ENCODE measurements around the gene SLC25A22. TPM values are rescaled to one million over a fixed set of nuclear protein-coding genes. Genes with fewer than 3 reads are reported as not detected.
A peak's percentile ranks its signal among the peaks of the same experiment; 100 is the strongest.

Gene SLC25A22
- total RNA-seq, 2 donors from 2014 or later, result 55.8 to 69.5 TPM

DNA sequence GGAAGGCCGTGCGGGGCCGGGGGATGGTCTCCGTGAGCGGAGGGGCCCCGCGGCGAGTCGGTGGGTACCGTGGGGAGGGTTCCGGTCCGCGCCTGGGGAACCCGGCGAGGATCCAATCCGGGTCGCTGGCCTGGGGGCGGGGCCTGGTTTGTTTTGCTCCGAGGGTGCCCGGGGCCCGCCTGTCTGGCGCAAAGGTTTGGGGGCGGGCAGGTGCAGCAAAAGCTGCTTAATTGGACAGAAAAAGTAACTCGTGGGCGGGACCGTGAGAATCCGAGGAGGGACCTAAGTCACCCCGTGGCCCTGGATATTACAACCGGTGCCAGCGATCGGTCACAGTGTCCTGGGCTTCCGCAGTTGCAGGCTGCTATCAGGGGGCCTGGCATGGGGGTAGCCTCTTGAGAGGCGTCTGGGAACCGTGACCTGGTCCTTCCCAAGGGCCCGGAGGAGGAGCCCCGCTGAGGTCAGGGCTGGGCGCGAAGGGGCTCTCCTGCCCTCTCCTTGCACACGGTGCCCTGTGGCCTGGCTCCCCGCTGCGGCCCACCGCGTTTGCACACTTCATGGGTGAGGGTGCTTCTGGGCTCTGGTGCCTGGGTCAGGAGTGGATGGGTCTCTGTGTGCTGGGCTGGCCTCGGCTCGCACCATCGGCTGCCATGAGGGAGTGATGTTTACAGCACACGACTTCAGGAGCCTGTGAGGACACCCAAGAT is 22.0 kb upstream of the SLC25A22 start:
- DNase-seq, result peak; percentile 95 to 98 (median 98)
- 2 to 6% methylated on average over 6 to 47 of the region's 47 CpGs for WGBS, 2 donors
- Histone ChIP-seq H3K27me3 (no peaks in the 10 kb centered on the region), H3K4me3 (peak overlapping the region; percentile 39 to 91), H3K27ac (peak overlapping the region; percentile 92 to 100 (median 98)), H3K4me1 (peaks cover 60% of the 10 kb centered on the region), H3K9me3 (no peaks in the 10 kb centered on the region), H3K36me3 (replicated peaks in 1 of 2; ENCODE audit: insufficient read depth in 1 of 2, low read depth in 2 of 2) (peaks cover 0 to 2% of the 10 kb centered on the region in 2 donors)
- intact Hi-C loops (cut with DNase I), result no loop called here
- ATAC-seq, result peak; percentile 65
- TF ChIP-seq, protein P1, sequence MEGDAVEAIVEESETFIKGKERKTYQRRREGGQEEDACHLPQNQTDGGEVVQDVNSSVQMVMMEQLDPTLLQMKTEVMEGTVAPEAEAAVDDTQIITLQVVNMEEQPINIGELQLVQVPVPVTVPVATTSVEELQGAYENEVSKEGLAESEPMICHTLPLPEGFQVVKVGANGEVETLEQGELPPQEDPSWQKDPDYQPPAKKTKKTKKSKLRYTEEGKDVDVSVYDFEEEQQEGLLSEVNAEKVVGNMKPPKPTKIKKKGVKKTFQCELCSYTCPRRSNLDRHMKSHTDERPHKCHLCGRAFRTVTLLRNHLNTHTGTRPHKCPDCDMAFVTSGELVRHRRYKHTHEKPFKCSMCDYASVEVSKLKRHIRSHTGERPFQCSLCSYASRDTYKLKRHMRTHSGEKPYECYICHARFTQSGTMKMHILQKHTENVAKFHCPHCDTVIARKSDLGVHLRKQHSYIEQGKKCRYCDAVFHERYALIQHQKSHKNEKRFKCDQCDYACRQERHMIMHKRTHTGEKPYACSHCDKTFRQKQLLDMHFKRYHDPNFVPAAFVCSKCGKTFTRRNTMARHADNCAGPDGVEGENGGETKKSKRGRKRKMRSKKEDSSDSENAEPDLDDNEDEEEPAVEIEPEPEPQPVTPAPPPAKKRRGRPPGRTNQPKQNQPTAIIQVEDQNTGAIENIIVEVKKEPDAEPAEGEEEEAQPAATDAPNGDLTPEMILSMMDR (IDR thresholded peaks at IDR 0.05), result no peak
- TF ChIP-seq POLR2A (IDR thresholded peaks at IDR 0.05), result peak; percentile 84 to 90 (median 87)

DNA sequence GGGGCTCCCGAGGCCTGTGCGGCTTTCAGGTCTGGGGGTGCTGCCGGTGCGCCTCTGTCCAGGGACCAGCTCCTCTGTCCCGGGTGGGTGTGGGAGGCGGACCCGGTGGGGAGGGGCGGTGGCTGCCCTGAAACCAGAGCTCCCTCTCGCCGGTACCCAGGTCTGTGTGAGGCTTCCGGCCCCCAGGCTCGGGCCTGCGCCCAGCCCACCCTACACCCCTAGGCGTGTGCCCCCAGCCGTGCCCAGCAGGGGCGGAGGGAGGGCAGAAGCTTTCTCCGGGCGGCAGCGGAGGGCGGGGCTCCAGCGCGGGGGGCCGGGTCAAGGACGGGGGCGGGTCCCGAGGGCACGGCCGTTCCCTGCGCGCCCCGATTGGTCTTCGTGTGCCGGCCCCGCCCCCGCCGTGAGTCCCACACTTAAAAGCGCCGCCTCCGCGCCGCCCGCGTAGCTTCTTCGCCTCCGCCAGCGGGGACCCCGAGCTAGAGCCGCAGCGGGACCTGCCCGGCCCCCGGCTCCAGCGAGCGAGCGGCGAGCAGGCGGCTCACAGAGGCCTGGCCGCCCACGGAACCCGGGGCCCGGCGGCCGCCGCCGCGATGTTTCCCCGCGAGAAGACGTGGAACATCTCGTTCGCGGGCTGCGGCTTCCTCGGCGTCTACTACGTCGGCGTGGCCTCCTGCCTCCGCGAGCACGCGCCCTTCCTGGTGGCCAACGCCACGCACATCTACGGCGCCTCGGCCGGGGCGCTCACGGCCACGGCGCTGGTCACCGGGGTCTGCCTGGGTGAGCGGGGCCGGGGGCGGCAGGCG is 21.2 kb upstream of the SLC25A22 start:
- DNase-seq, result peak; percentile 94 to 96 (median 95)
- peak; percentile 72 for ATAC-seq
- 2% methylated on average over 41 of the region's 96 CpGs; no CpG with 5 or more reads in 1 of the 2 donors for WGBS, 2 donors
- Histone ChIP-seq H3K36me3 (replicated peaks in 1 of 2; ENCODE audit: insufficient read depth in 1 of 2, low read depth in 2 of 2) (peaks cover 0 to 2% of the 10 kb centered on the region in 2 donors), H3K27ac (peak overlapping the region; percentile 92 to 100 (median 98)), H3K27me3 (no peaks in the 10 kb centered on the region), H3K4me1 (peaks cover 52% of the 10 kb centered on the region), H3K4me3 (peak overlapping the region; percentile 39 to 91), H3K9me3 (no peaks in the 10 kb centered on the region)
- intact Hi-C loops (cut with DNase I), result no loop called here
- TF ChIP-seq, protein P1 (IDR thresholded peaks at IDR 0.05), result peak in 5 of 7 experiments; percentile 7 to 44 (median 39)
- TF ChIP-seq POLR2A (IDR thresholded peaks at IDR 0.05), result peak; percentile 69 to 97 (median 72)

DNA sequence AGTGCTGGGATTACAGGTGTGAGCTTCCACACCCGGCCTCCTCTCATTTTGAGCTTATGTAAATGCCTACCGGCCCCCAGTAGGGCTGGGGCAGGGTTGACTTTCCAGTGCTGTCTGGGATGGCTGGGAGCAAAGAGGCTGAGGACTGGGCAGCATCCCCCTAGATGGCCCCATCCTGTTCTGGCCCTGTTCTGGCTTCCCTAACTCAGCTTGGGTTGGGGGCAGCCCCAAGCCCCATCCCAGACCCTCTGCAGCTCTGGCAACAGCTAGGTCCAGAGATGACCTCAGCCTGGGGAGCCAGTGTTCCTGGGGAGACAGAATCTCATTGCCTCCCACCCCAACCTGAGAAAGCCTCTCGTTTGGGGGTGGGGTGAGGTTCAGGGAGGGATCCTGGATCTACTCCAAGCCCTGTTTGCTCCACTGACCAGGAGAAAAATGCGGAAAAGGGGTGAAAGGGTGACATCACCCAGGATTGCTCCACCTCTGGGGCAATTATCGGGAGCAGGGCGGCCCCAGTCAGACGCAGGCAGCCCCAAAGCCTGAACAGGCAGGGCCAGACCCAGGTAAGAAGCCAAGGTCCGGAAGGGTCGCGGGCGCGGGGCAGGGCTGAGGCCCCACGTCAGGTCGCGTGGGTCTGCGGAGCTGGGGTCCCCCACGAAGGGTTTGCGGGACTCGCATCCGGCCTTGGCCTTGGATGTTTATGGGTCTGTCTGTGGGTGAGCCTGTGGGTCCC is 20.5 kb upstream of the SLC25A22 start, which contains the start of gene PNPLA2:
Gene PNPLA2 (plus strand): TSS at position 519 of the 733 bp plus-strand sequence. CDS start 805 bp downstream, outside the sequence.
- Histone ChIP-seq H3K4me1 (peaks cover 44% of the 10 kb centered on the region), H3K27ac (peak within 1 kb of the TSS; percentile 92 to 100 (median 98)), H3K27me3 (no peaks in the 10 kb centered on the region), H3K9me3 (no peaks in the 10 kb centered on the region), H3K4me3 (peak within 1 kb of the TSS; percentile 39 to 91), H3K36me3 (replicated peaks in 1 of 2; ENCODE audit: insufficient read depth in 1 of 2, low read depth in 2 of 2) (peaks cover 0 to under 1% of the 10 kb centered on the region in 2 donors)
- WGBS, 2 donors, result 22 to 28% methylated on average over 3 to 20 of the region's 20 CpGs
- intact Hi-C loops (cut with DNase I), result no loop called here
- peak; percentile 64 to 79 (median 72) for DNase-seq
- ATAC-seq, result peak; percentile 13
- TF ChIP-seq POLR2A (IDR thresholded peaks at IDR 0.05), result peak; percentile 72 to 87 (median 72)
- TF ChIP-seq, protein P1 (IDR thresholded peaks at IDR 0.05), result no peak

DNA sequence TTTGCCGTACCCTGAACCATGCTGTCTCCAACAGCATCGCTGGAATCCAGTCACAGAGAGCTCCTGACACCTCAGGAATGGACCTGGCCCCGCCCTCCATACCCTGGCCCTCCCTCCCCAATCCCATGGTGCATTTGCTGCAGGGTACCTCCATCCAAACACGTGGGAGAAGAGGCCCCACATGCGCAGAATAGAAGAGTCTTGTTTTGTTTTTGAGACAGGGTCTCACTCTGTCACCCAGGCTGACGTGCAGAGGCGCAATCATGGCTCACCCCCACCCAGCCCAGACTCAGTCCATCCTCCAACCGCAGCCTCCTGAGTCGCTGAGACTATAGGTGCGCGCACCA is 18.3 kb upstream of the SLC25A22 start:
- Histone ChIP-seq H3K9me3 (no peaks in the 10 kb centered on the region), H3K36me3 (replicated peaks in 1 of 2; ENCODE audit: insufficient read depth in 1 of 2, low read depth in 2 of 2) (peaks cover 0 to 12% of the 10 kb centered on the region in 2 donors), H3K27ac (no peak overlapping the region), H3K4me1 (peaks cover 27% of the 10 kb centered on the region), H3K4me3 (no peak overlapping the region), H3K27me3 (no peaks in the 10 kb centered on the region)
- no peak for TF ChIP-seq POLR2A (IDR thresholded peaks at IDR 0.05)
- TF ChIP-seq, protein P1 (IDR thresholded peaks at IDR 0.05), result no peak
- intact Hi-C loops (cut with DNase I), result no loop called here
- no peak for DNase-seq
- ATAC-seq, result no peak
- 86 to 87% methylated on average over 8 to 11 of the region's 11 CpGs for WGBS, 2 donors

All from body of pancreas (tissue), 4 donors.